ENCODE results near the gene HTR3C.

The HTR3C gene

DNA sequence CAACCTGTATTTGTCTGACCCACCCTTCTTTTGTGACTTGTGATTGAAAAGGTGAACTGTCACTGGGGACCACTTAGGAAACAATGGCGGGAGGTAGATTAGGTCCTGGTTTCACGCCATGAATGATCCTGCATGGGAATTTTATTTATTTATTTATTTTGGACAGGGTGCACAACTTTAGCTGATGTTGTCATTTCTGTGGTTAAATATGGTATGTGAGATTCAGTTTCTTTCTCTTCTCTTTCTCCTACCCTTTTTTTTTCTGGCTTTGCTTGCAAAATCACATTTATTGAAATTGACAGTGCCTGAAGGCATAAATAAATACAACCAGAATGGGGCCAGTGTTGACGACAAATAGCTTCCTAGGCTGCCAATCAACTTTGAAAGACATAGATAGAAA lies 26.0 kb downstream of the HTR3C start:
- TF ChIP-seq, protein P1, sequence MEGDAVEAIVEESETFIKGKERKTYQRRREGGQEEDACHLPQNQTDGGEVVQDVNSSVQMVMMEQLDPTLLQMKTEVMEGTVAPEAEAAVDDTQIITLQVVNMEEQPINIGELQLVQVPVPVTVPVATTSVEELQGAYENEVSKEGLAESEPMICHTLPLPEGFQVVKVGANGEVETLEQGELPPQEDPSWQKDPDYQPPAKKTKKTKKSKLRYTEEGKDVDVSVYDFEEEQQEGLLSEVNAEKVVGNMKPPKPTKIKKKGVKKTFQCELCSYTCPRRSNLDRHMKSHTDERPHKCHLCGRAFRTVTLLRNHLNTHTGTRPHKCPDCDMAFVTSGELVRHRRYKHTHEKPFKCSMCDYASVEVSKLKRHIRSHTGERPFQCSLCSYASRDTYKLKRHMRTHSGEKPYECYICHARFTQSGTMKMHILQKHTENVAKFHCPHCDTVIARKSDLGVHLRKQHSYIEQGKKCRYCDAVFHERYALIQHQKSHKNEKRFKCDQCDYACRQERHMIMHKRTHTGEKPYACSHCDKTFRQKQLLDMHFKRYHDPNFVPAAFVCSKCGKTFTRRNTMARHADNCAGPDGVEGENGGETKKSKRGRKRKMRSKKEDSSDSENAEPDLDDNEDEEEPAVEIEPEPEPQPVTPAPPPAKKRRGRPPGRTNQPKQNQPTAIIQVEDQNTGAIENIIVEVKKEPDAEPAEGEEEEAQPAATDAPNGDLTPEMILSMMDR (IDR thresholded peaks at IDR 0.05), result no peak
- TF ChIP-seq ZFX (IDR thresholded peaks at IDR 0.05; ENCODE audit: borderline replicate concordance), result no peak
- H3K27ac ChIP-seq, result no peak overlapping the region

DNA sequence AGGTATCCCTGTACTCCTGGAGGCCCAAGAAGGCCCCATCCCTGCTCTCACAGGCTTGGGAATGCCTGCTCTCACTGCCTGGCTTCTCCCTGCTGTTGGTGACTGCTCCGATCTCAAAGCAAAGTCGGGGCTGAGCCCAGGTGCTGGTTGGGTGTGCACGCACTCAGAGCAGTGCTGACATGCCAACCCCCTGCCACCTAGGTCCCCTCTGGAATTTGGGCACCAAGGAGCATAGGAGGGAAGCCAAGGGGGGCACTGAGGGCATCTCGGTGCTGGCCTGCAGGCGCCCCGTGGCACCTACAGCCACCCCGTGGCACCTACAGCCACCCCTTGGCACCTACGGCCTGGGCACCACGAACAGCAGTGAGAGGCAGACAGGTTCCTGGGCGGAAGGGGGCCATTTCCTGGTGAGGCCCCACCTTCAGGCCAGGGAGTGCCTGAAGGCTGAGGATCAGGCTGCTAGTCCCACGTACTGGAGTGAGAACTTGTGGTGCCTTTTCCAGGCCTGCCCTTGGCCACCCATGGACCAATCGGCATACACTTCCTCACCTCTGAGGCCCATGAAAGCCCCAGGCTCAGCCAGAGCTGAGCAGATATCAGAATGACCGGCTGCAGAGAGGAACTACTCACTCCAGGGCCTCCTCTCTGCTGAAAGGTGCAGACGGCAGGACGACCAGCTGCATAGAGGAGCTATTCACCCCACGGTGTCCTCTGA lies 28.4 kb downstream of the HTR3C start:
- TF ChIP-seq ZFX (IDR thresholded peaks at IDR 0.05; ENCODE audit: borderline replicate concordance), result no peak
- TF ChIP-seq, protein P1 (IDR thresholded peaks at IDR 0.05), result no peak
- no peak overlapping the region for H3K27ac ChIP-seq

DNA sequence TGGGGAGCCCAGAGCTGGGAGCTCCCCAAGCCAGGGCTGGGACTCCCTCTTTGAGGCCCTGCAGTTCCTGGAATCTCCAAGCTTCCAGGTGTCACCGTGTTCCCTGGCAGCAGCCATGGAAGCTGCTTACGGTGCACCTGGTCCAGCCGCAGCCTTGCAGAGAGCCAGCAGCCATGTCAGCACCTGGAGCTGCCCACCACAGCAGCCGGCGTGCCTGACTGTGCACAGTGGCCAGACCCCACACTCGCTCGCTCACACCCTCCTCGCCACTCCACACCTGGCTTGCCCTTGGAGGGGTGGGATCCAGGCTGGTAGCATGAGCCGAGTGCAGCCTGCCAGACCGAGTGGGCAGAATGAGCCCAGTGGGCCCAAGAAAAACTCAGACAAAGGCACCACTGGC lies 29.2 kb downstream of the HTR3C start:
- H3K27ac ChIP-seq, result no peak overlapping the region
- TF ChIP-seq, protein P1 (IDR thresholded peaks at IDR 0.05), result no peak
- TF ChIP-seq ZFX (IDR thresholded peaks at IDR 0.05; ENCODE audit: borderline replicate concordance), result no peak

DNA sequence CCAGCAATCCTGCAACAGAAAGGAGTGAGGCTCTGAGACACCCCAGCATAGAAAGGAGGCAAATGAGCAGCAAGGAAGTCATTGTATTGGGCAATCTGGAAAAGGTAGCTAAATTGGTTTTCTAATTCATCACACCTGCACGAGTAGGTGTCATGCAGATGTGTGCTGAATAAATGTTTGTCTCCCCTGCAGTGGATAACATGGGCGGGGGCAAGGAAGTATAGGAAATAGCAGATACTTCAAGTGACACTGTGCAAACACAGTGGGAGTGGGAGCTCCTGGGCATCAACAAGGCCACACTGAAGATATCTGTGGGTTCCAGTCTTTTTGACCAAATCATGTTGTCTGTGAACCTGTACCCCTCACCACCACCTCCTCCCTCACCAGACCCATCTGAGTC lies 29.6 kb downstream of the HTR3C start:
- no peak overlapping the region for H3K27ac ChIP-seq
- TF ChIP-seq, protein P1 (IDR thresholded peaks at IDR 0.05), result no peak
- TF ChIP-seq ZFX (IDR thresholded peaks at IDR 0.05; ENCODE audit: borderline replicate concordance), result no peak

DNA sequence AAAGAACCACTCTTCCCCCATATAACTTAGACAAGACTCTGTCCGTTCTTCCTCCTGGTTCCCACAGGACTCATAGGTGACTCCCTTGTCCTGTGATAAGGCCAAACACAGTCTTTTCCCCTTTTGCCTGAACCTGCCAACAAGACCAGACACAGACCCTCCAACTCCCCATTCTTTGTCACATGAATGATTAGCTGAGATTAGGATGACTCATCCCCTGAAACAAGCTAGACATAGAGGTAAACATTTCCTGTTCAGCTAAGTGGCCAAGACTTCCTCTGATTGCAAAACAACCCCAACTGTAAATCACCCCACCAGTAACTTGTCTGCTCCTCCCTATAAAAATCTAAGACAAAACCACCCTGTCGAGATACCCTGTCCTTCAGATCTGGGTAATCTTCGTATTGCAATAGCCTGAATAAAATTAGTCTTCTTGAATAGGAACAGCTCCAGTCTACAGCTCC lies 32.6 kb downstream of the HTR3C start:
- no peak overlapping the region for H3K27ac ChIP-seq
- TF ChIP-seq, protein P1 (IDR thresholded peaks at IDR 0.05), result no peak
- TF ChIP-seq ZFX (IDR thresholded peaks at IDR 0.05; ENCODE audit: borderline replicate concordance), result no peak

DNA sequence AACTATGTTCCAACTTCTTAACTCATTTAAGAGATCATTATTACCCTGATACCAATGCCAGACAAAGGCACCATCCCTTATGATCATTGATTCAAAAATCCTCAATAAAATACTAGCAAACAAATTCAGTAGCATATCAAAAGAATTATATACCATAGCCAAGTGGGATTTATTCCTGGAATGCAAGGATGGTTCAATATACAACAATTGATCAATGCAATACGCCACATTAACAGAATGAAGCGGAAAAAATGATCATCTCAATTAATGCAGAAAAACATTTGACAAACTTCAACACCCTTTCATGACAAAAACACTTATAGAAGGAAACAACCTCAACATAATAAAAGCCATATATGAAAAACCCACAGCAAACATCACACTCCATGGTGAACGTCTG lies 39.4 kb downstream of the HTR3C start:
- no peak for TF ChIP-seq ZFX (IDR thresholded peaks at IDR 0.05; ENCODE audit: borderline replicate concordance)
- TF ChIP-seq, protein P1 (IDR thresholded peaks at IDR 0.05), result no peak
- H3K27ac ChIP-seq, result no peak overlapping the region

DNA sequence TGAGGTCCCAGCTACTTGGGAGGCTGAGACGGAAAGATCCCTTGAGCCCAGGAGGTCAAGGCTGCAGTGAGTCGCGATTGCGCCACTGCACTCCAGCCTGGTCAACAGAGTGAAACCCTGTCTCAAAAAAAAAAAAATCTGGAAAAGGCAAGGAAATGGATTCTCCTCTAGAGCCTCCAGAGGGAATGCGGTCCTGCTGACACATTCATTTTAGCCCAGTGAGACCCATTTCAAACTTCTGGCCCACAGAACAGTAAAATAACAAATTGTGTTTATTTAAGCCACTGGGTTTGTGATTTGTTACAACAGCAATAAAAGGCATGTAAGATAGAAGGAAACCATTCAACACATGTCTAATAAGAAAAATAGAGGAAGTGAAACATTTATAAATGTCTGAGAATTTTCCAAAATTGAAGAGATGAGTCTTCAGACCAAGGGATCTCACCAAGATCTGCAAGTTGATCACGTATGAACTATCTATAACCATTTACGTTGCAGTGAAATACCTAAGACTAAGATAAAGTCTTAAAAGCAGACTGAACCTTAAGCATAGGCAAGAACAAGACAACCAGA lies 44.0 kb downstream of the HTR3C start, which contains the start of gene HTR3E:
Gene HTR3E, plus strand, starts transcription at position 254 of the 573 bp plus-strand sequence. CDS start 466 bp downstream, outside the sequence.
- no peak for TF ChIP-seq ZFX (IDR thresholded peaks at IDR 0.05; ENCODE audit: borderline replicate concordance)
- TF ChIP-seq, protein P1 (IDR thresholded peaks at IDR 0.05), result no peak
- H3K27ac ChIP-seq, result no peak within 1 kb of the TSS

All from 22Rv1 (cell line).